Measurements from ENCODE around the gene PTGER1. TPM values are rescaled to one million over a fixed set of nuclear protein-coding genes. Genes with fewer than 3 reads are reported as not detected.

Gene PTGER1
- total RNA-seq, 1 experiment from 2014 or later: 0.63 TPM

- Histone ChIP-seq H3K4ac (ENCODE audit: low read depth, low read length) (no peak overlapping the region), H3K23me2 (ENCODE audit: insufficient read length, low read depth, low read length, poor library complexity, severe bottlenecking) (no peaks in the 10 kb centered on the region), H3K4me2 (ENCODE audit: insufficient read depth, insufficient read length, low read length) (no peak overlapping the region), H3K14ac (ENCODE audit: insufficient read depth, low read length) (no peak overlapping the region), H2BK120ac (ENCODE audit: low read depth, low read length, poor library complexity, severe bottlenecking) (no peak overlapping the region), H4K20me1 (ENCODE audit: control insufficient read depth, insufficient read depth, insufficient read length) (peaks cover 3% of the 10 kb centered on the region), H3K79me1 (ENCODE audit: insufficient read depth, low read depth, low read length, poor library complexity, severe bottlenecking) (no peaks in the 10 kb centered on the region), H3K56ac (ENCODE audit: insufficient read length, low read depth, low read length) (no peak overlapping the region), H2BK12ac (ENCODE audit: insufficient read length, low read depth, low read length) (no peak overlapping the region), H2BK20ac (ENCODE audit: low read depth, low read length, poor library complexity, severe bottlenecking) (no peak overlapping the region), H3T11ph (ENCODE audit: low read length) (no peak overlapping the region), H4K5ac (ENCODE audit: insufficient read length, low read depth, low read length) (no peak overlapping the region), H4K91ac (ENCODE audit: insufficient read length, low read depth, low read length) (no peak overlapping the region), H3K79me2 (ENCODE audit: insufficient read depth, low read length) (peaks cover 3% of the 10 kb centered on the region; the same call in 1 of the 2 replicates), H3K18ac (ENCODE audit: insufficient read length, low read depth, low read length) (no peak overlapping the region), H3K9me3 (ENCODE audit: control insufficient read depth, low read depth, low read length) (no peaks in the 10 kb centered on the region), H3K27ac (ENCODE audit: insufficient read length, low read depth, low read length) (no peak overlapping the region), H3K9ac (ENCODE audit: extremely low read depth, insufficient read length, low read length) (no peak overlapping the region), H2BK15ac (ENCODE audit: low read depth, low read length) (no peak overlapping the region), H2BK5ac (ENCODE audit: insufficient read length, low read length) (no peak overlapping the region), H3K4me1 (ENCODE audit: insufficient read depth, low read length) (no peaks in the 10 kb centered on the region), H3K23ac (ENCODE audit: insufficient read length, low read depth, low read length) (no peak overlapping the region), H2AFZ (ENCODE audit: low read length) (no peak overlapping the region), H4K8ac (replicated peaks; ENCODE audit: insufficient read length, low read depth, low read length) (no peak overlapping the region), H3K27me3 (ENCODE audit: insufficient read depth, low read length) (no peaks in the 10 kb centered on the region), H2AK5ac (ENCODE audit: insufficient read length, low read length) (no peak overlapping the region)
- no peak for DNase-seq
- Mint-ChIP-seq H3K9me3 (no peaks in the 10 kb centered on the region), H3K4me1 (peaks cover 5 to 6% of the 10 kb centered on the region in 2 experiments), H3K36me3 (ENCODE audit: insufficient read depth in 1 of 3, low read depth in 3 of 3) (peaks cover 26 to 39% (median 31%) of the 10 kb centered on the region in 3 experiments), H3K4me3 (no peak overlapping the region), H3K27ac (peak overlapping the region; percentile 68 to 75 (median 75); a peak in 2 of 7 replicates), H3K27me3 (ENCODE audit: low read depth) (no peaks in the 10 kb centered on the region)
- no peak for TF ChIP-seq CTCF (conservative IDR thresholded peaks at IDR 0.05)
- WGBS (ENCODE audit: extremely low coverage, insufficient read length, low lambda C conversion rate): no CpG with 5 or more reads among the region's 9 CpGs
Observed at GRCh38 chr19:14440049-14440448, 35.1 kb downstream of the PTGER1 start.
